Erythroblast (primary cell): Measurements from ENCODE around the gene LHFPL2.
"Not testable (repeated sequence)": the region's sequence is repeated elsewhere in the genome, so short reads cannot be mapped to it uniquely, and the experiment has no call there.

Source experiments
- DNase-seq, 2 experiments: peaks; one replicate each; lab custom pipeline; 2025; lab: John Stamatoyannopoulos, UW
- GATA1 ChIP-seq: IDR thresholded peaks from 2 replicates; pipeline ENCODE4 v1.6.1; 2011; ENCODE audit warnings: low read depth, mild to moderate bottlenecking, control low read depth, low read length, moderate library complexity
- POLR2A ChIP-seq: IDR thresholded peaks from 2 replicates; pipeline ENCODE4 v1.6.1; 2011; ENCODE audit warnings: mild to moderate bottlenecking, low read length

Gene LHFPL2

DNA sequence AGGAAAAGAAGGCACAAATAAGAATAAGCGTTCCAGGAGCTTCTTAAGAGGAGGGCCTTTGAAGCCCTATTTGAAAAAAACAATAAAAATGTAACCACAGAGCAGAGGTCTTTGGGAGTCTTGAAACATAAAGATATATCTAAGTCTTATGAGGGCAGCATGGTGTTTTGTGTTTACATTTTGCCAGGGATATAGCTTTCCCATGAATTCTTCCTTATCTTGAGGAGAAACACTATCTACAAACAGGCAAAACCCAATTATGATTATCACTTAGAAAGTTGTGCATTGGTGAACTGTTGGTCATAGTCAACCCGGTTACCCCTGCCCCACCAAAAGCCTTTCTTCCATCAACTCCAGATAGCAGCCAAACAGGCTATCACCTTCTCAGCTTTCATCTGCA is 23.6 kb upstream of the LHFPL2 start:
- DNase-seq: no peak
- TF ChIP-seq GATA1: no peak
- TF ChIP-seq POLR2A: no peak

GRCh38 chr5:78671609-78672008 is 23.0 kb upstream of the LHFPL2 start:
- TF ChIP-seq POLR2A (no peak), GATA1 (no peak)
- DNase-seq: no peak

GRCh38 chr5:78670701-78671269 is 22.2 kb upstream of the LHFPL2 start:
- DNase-seq: no peak
- no peak for TF ChIP-seq POLR2A
- no peak for TF ChIP-seq GATA1

GRCh38 chr5:78669331-78669730 is 20.8 kb upstream of the LHFPL2 start:
- TF ChIP-seq GATA1 (no peak), POLR2A (no peak)
- no peak for DNase-seq

DNA sequence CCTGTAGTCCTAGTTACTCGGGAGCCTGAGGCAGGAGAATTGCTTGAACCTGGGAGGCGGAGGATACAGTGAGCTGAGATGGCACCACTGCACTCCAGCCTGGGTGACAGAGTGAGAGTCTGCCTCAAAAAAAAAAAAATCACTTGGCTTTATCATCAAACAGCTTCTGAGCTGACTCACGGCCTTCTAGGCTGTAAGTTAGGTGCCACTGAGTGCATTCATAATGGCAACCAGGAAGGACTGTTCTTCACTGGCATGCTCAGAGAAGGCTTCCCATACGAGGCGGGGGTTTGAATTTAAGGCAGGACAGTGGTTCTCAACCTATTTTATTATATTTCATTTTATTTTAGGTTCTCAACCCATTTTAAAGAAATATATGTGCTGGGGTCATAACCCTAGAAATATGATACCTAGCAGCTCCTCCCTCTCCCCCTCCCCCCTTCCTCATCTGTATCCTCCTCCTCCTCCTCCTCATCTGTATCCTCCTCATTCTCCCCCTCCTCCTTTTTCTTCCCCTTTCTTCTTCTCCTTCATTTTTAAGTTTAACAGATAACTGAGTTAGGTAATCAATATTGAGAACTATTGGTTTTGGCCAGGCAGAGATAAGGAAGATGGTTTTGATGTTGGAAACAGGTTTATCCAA is 19.0 kb upstream of the LHFPL2 start:
- no peak for TF ChIP-seq POLR2A
- no peak for TF ChIP-seq GATA1
- no peak for DNase-seq

- DNase-seq: not testable (repeated sequence)
Observed at GRCh38 chr5:78666975-78667374, 18.4 kb upstream of the LHFPL2 start.

DNA sequence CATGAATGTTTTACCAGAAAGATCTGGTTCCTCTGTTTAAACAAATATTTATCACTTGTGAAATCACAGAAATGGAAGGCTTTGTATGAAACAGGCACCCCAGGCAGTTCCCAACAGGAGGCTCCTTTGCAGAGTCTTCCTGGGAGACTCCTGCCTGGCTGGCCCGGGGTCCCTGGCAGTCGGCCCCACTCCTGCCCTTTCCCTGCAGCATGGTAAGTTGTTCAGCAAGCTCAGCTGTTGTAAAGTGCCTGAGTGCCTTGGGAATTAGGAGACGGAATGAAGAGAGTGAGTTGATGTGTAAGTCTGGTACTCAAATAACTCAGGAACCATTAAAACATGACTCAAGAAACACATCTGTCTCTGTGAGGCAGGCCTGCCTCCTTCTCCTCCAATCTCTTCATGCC is 17.5 kb upstream of the LHFPL2 start:
- TF ChIP-seq GATA1 (no peak), POLR2A (no peak)
- no peak for DNase-seq

DNA sequence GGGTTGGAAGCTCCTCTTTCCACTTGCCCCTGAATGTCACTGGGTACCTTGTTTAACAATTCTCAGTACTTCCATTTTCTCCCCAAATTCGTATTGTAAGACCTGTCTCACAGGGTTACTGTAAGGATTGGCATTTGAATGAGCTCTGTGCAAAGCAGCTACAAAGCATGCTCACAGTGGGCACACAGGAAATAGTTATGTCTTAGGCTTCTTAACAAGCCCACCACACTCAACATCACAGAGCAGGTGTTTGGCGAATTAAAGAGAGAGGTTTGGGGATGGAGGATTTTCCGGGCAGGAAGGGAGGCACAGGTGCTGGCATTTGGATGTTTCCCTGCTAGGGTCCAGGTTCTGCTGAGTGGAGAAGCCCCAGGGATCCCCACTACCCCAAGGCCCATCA is 17.0 kb upstream of the LHFPL2 start:
- no peak for DNase-seq
- TF ChIP-seq POLR2A (no peak), GATA1 (no peak)

DNA sequence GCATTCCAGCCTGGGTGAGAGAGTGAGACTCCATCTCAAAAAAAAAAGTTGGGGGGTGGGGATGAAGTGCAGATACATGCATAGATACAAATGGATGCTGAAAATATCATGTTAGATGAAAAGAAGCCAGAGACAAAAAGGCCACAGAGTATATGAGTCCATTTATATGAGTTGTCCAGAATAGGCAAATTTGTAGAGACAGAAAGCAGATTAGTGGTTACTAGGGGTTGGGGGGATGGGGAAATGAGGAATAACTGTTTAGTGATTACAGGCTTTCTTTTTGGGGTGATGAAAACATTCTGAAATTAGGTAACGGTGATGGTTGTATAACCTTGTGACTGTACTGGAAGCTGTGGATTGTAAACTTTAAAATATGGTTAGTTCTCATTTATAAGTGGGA is 13.8 kb upstream of the LHFPL2 start:
- TF ChIP-seq GATA1 (no peak), POLR2A (no peak)
- no peak for DNase-seq

- TF ChIP-seq GATA1 (no peak), POLR2A (no peak)
- no peak for DNase-seq
Observed at GRCh38 chr5:78661691-78662090, 13.1 kb upstream of the LHFPL2 start.

GRCh38 chr5:78661044-78661443 is 12.5 kb upstream of the LHFPL2 start:
- no peak for TF ChIP-seq POLR2A
- TF ChIP-seq GATA1: no peak
- DNase-seq: no peak

DNA sequence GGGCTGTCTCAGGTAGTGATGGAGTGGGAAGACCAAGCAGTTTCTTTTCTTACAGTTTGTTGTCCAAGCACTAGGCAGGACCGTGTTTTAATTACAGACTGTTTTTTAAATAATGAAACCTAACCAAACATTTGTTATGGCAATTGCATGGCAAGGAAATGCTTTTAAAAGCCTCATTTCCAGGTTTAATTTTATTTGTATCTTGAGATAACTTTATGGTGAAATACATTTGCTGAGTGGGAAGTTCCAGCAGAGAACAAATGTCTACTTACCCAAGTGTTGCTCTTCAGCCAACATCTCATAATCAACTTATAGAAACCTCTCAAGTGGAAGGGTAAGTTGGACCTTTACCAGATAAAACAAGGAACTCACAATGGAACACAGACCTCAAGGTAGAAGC is 11.8 kb upstream of the LHFPL2 start:
- no peak for DNase-seq
- TF ChIP-seq POLR2A (no peak), GATA1 (no peak)

GRCh38 chr5:78659714-78660113 is 11.1 kb upstream of the LHFPL2 start:
- DNase-seq: no peak
- TF ChIP-seq GATA1 (no peak), POLR2A (no peak)

DNA sequence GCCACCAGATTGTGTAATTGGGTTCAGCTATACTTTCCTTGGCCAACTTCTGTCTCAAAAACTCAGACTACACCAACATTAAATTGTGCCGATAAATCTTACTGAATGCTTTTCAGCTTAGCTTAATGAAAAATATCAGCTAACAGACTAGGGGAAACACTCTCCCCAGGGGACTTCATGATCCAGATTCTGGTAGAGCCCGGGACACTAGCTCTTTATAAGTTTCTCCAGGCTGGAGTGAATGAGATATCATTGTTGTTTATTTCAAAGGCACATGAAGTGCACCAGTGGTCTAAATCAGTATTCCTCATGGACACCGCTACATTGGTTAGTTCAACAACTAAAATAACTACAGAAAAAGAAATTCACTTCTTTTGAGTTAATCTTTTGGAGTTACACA is 10.5 kb upstream of the LHFPL2 start:
- no peak for TF ChIP-seq POLR2A
- TF ChIP-seq GATA1: no peak
- no peak for DNase-seq

- no peak for TF ChIP-seq GATA1
- TF ChIP-seq POLR2A: no peak
- DNase-seq: no peak
Observed at GRCh38 chr5:78657201-78657600, 8.6 kb upstream of the LHFPL2 start.
